Panc1 (cell line): ENCODE measurements around the gene MAP3K15. TPM values are rescaled to one million over a fixed set of nuclear protein-coding genes. Genes with fewer than 3 reads are reported as not detected.

Source experiments
- ATAC-seq: fragments of 200-7000 bp; cut with Tn5 transposase; 2 replicates; pipeline ENCODE4 v1.9.1; 2020; ENCODE audit warnings: mild to moderate bottlenecking, moderate library complexity
- BruUV-seq: library from RNA; stranded (reverse); fragments of 400-500 nt; replicated peaks from 2 replicates; lab custom pipeline; 2021; lab: Mats Ljungman, UMichigan
- CTCF ChIA-PET: fragments of 300-600 bp; sonication (Branson Sonifier 250); formaldehyde crosslinking; loops from one replicate; lab custom pipeline; 2022; ENCODE audit warnings: antibody characterized with exemption; lab: Charles Lee
- POLR2A ChIA-PET: fragments of 300-600 bp; sonication (Branson Sonifier 250); formaldehyde crosslinking; loops from one replicate; lab custom pipeline; 2022; ENCODE audit warnings: antibody characterized with exemption; lab: Charles Lee
- DNase-seq: peaks from one replicate; pipeline ENCODE4 v3.0.0-alpha.2; 2010; ENCODE audit warnings: low read depth, low spot score
- H3K27ac ChIP-seq: 2 replicates; pipeline ENCODE4 v1.5.1; 2011; ENCODE audit warnings: mild to moderate bottlenecking, low read length, inconsistent platforms
- H3K27me3 ChIP-seq: fragments of 200-500 bp; sonication (Bioruptor generic); 2 replicates; pipeline ENCODE4 v1.6.0; 2014; ENCODE audit warnings: low read length, inconsistent platforms; ENCODE audit not compliant: control insufficient read depth, insufficient read depth
- H3K36me3 ChIP-seq: fragments of 200-500 bp; sonication (Bioruptor generic); 2 replicates; pipeline ENCODE4 v1.5.1; 2014; ENCODE audit warnings: inconsistent platforms, mild to moderate bottlenecking, low read length, moderate library complexity; ENCODE audit not compliant: control insufficient read depth, insufficient read depth
- H3K4me1 ChIP-seq: 2 replicates; pipeline ENCODE4 v1.5.1; 2011; ENCODE audit warnings: inconsistent platforms, mild to moderate bottlenecking, low read length, moderate library complexity; ENCODE audit not compliant: control insufficient read depth, insufficient read depth
- H3K4me3 ChIP-seq, 2 experiments: 2 replicates each; pipeline ENCODE4 v1.5.1; 2011 to 2012; ENCODE audit warnings: low read depth in 2 of 2, low read length in 2 of 2, mild to moderate bottlenecking in 2 of 2, inconsistent platforms in 1 of 2, moderate library complexity in 1 of 2
- H3K9me3 ChIP-seq: fragments of 200-500 bp; sonication (Bioruptor generic); 2 replicates; pipeline ENCODE4 v1.5.1; 2014; ENCODE audit warnings: low read depth, mild to moderate bottlenecking, inconsistent platforms, low read length, moderate library complexity; ENCODE audit not compliant: control insufficient read depth, insufficient read depth
- POLR2AphosphoS5 ChIP-seq: IDR thresholded peaks from 2 replicates; pipeline ENCODE4 v1.6.1; 2012; ENCODE audit warnings: mild to moderate bottlenecking, low read depth, low read length, moderate library complexity
- SIN3A ChIP-seq: IDR thresholded peaks from 2 replicates; pipeline ENCODE4 v1.6.1; 2012; ENCODE audit warnings: low read depth, mild to moderate bottlenecking, low read length, moderate library complexity, borderline replicate concordance; ENCODE audit not compliant: insufficient read depth
- TCF7L2 ChIP-seq: IDR thresholded peaks from 2 replicates; pipeline ENCODE4 v1.6.1; 2011; ENCODE audit warnings: mild to moderate bottlenecking, low read depth, low read length, inconsistent platforms
- in situ Hi-C: cut with HindIII; loops from 2 replicates; pipeline ENCODE4 v1.10.0; 2016; ENCODE audit warnings: low sequenced_read_pairs, low pct_unique_long_range_greater_than_20kb
- intact Hi-C: fragments of 100-400 bp; cut with micrococcal nuclease; formaldehyde crosslinking; loops from one replicate; pipeline ENCODE4 v1.10.0; 2022; ENCODE audit not compliant: unreplicated experiment
- total RNA-seq: library from RNA; stranded (reverse); gene quantifications from one replicate; pipeline ENCODE4 v1.2.1, GENCODE V29; 2021; ENCODE audit not compliant: unreplicated experiment
- TF ChIP-seq, protein P1 (sequence below): fragments of 450-650 bp; IDR thresholded peaks from 2 replicates; pipeline ENCODE4 v1.5.1; 2017; ENCODE audit warnings: mild to moderate bottlenecking
- TF ChIP-seq, protein P2 (sequence below), 2 experiments: IDR thresholded peaks; 2 replicates each; pipeline ENCODE4 v1.6.1; 2011 to 2012; ENCODE audit warnings: low read depth in 2 of 2, control low read depth in 1 of 2, low read length in 1 of 2, mild to moderate bottlenecking in 1 of 2, moderate library complexity in 1 of 2; ENCODE audit not compliant: insufficient read depth in 1 of 2

MAP3K15 gene
- total RNA-seq, 1 experiment from 2014 or later, result 4.9 TPM

- TF ChIP-seq, protein P1, sequence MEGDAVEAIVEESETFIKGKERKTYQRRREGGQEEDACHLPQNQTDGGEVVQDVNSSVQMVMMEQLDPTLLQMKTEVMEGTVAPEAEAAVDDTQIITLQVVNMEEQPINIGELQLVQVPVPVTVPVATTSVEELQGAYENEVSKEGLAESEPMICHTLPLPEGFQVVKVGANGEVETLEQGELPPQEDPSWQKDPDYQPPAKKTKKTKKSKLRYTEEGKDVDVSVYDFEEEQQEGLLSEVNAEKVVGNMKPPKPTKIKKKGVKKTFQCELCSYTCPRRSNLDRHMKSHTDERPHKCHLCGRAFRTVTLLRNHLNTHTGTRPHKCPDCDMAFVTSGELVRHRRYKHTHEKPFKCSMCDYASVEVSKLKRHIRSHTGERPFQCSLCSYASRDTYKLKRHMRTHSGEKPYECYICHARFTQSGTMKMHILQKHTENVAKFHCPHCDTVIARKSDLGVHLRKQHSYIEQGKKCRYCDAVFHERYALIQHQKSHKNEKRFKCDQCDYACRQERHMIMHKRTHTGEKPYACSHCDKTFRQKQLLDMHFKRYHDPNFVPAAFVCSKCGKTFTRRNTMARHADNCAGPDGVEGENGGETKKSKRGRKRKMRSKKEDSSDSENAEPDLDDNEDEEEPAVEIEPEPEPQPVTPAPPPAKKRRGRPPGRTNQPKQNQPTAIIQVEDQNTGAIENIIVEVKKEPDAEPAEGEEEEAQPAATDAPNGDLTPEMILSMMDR, result no peak
- no peak for TF ChIP-seq SIN3A
- TF ChIP-seq, protein P2, sequence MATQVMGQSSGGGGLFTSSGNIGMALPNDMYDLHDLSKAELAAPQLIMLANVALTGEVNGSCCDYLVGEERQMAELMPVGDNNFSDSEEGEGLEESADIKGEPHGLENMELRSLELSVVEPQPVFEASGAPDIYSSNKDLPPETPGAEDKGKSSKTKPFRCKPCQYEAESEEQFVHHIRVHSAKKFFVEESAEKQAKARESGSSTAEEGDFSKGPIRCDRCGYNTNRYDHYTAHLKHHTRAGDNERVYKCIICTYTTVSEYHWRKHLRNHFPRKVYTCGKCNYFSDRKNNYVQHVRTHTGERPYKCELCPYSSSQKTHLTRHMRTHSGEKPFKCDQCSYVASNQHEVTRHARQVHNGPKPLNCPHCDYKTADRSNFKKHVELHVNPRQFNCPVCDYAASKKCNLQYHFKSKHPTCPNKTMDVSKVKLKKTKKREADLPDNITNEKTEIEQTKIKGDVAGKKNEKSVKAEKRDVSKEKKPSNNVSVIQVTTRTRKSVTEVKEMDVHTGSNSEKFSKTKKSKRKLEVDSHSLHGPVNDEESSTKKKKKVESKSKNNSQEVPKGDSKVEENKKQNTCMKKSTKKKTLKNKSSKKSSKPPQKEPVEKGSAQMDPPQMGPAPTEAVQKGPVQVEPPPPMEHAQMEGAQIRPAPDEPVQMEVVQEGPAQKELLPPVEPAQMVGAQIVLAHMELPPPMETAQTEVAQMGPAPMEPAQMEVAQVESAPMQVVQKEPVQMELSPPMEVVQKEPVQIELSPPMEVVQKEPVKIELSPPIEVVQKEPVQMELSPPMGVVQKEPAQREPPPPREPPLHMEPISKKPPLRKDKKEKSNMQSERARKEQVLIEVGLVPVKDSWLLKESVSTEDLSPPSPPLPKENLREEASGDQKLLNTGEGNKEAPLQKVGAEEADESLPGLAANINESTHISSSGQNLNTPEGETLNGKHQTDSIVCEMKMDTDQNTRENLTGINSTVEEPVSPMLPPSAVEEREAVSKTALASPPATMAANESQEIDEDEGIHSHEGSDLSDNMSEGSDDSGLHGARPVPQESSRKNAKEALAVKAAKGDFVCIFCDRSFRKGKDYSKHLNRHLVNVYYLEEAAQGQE (IDR thresholded peaks at IDR 0.05; ENCODE audit: insufficient read depth in 1 of 2, low read depth in 2 of 2, low read length in 1 of 2), result no peak
- CTCF ChIA-PET, result interaction anchor here (0.7 kb wide), 1 partner anchor 38 kb away, joined by 6 read pairs; no protein-coding TSS in a partner anchor
- Histone ChIP-seq H3K27me3 (no peaks in the 10 kb centered on the region), H3K4me3 (no peak overlapping the region), H3K27ac (no peak overlapping the region), H3K4me1 (no peaks in the 10 kb centered on the region), H3K9me3 (no peaks in the 10 kb centered on the region), H3K36me3 (no peaks in the 10 kb centered on the region)
- DNase-seq, result no peak
- BruUV-seq, result TSS peak; percentile 72
- POLR2A ChIA-PET, result no interaction called here
- ATAC-seq, result no peak
- in situ Hi-C loops (no loop called here), intact Hi-C loops (no loop called here)
These were observed 40.4 kb upstream of the MAP3K15 start for GRCh38 chrX:19555683-19556082.

DNA sequence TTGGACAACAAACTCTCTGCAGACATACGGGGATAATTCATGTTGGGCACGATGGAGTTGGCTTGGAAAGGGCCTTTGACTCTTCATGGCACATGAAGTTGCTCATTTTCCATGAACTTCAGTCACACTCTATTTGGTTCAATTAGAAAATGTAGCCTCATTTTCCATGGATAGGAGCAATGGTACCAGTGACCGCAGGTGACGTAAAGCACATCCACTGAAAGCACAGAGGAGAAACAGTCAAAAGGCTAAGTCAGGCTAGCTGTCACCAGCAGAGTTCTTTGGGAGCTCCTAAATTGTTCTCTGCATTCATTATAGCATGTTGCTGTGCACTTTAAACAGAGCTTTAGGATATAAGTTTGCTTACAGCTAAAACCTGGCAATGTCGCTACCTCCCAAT lies 39.9 kb upstream of the MAP3K15 start:
- no peak overlapping the region for H3K4me3 ChIP-seq
- no peaks in the 10 kb centered on the region for H3K27me3 ChIP-seq
- CTCF ChIA-PET, result no interaction called here
- no peaks in the 10 kb centered on the region for H3K4me1 ChIP-seq
- POLR2A ChIA-PET, result no interaction called here
- H3K27ac ChIP-seq, result no peak overlapping the region
- BruUV-seq, result no TSS peak
- no peak for TF ChIP-seq SIN3A
- no peak for TF ChIP-seq POLR2AphosphoS5
- TF ChIP-seq, protein P1, result no peak
- TF ChIP-seq, protein P2 (IDR thresholded peaks at IDR 0.05; ENCODE audit: insufficient read depth in 1 of 2, low read depth in 2 of 2, low read length in 1 of 2), result no peak
- TF ChIP-seq TCF7L2, result no peak
- no peaks in the 10 kb centered on the region for H3K9me3 ChIP-seq
- DNase-seq (no peak), ATAC-seq (no peak)
- in situ Hi-C loops, result no loop called here
- H3K36me3 ChIP-seq, result no peaks in the 10 kb centered on the region
- intact Hi-C loops, result no loop called here
